K562 (cell line): ENCODE measurements around the gene DST. TPM values are rescaled to one million over a fixed set of nuclear protein-coding genes. Genes with fewer than 3 reads are reported as not detected.

Source experiments
- ATAC-seq: fragments of 200-7000 bp; cut with Tn5 transposase; 3 replicates; pipeline ENCODE4 v1.9.1; 2020; ENCODE audit warnings: moderate library complexity
- BruUV-seq: library from RNA; stranded (reverse); fragments of 400-500 nt; replicated peaks from 2 replicates; lab custom pipeline; 2021; lab: Mats Ljungman, UMichigan
- CTCF ChIA-PET: fragments of 300-600 bp; formaldehyde crosslinking; extraction: SDS; loops from one replicate; lab custom pipeline; 2021; ENCODE audit warnings: low intra/inter-chr PET ratio; lab: Yijun Ruan, JAX
- POLR2A ChIA-PET: fragments of 300-600, 350-650 bp; sonication (Branson Sonifier 250); formaldehyde crosslinking; extraction: SDS; loops from one replicate; lab custom pipeline; 2021; ENCODE audit warnings: antibody characterized with exemption, inconsistent platforms; lab: Yijun Ruan, JAX
- DNase-seq, 4 experiments: peaks; one replicate each; pipeline versions ENCODE4 v3.0.0 to v3.0.0-alpha.2; 2011 to 2018; ENCODE audit warnings: low spot score in 3 of 4, mixed read lengths in 3 of 4; ENCODE audit errors: extremely low read depth in 1 of 4
- FAIRE-seq: peaks from 2 replicates; lab custom pipeline; 2011; peaks lifted over from hg19 to GRCh38; lab: Jason Lieb, UNC
- H2AFZ ChIP-seq: 2 replicates; pipeline ENCODE4 v1.6.0; 2011; ENCODE audit warnings: low read depth, low read length, control low read depth, inconsistent platforms
- H3K27ac ChIP-seq: fragments of 200-600 bp; 3 replicates; pipeline ENCODE4 v1.8.0; 2011; ENCODE audit warnings: low read depth, mild to moderate bottlenecking, control low read depth, inconsistent platforms, low read length, moderate library complexity, mixed read lengths; ENCODE audit errors: extremely low read depth
- H3K27me3 ChIP-seq, 2 experiments: fragments of 300-600 bp in 1 of 2; 2 replicates in 1 of 2; 3 replicates in 1 of 2; pipeline versions ENCODE4 v1.6.0 to v1.8.0; 2011; ENCODE audit warnings: inconsistent platforms in 2 of 2, low read length in 2 of 2, mild to moderate bottlenecking in 1 of 2, mixed read lengths in 1 of 2, moderate library complexity in 1 of 2; ENCODE audit not compliant: control insufficient read depth in 2 of 2, insufficient read depth in 2 of 2
- H3K36me3 ChIP-seq: fragments of 300-600 bp; 3 replicates; pipeline ENCODE4 v1.8.0; 2011; ENCODE audit warnings: mild to moderate bottlenecking, low read length, inconsistent platforms; ENCODE audit not compliant: control insufficient read depth, insufficient read depth
- H3K4me1 ChIP-seq, 2 experiments: fragments of 200-600 bp in 1 of 2; replicated peaks in 1 of 2; 2 replicates in 1 of 2; 3 replicates in 1 of 2; pipeline versions ENCODE4 v1.5.1 to v1.8.0; 2011; ENCODE audit warnings: inconsistent platforms in 2 of 2, low read length in 2 of 2, mild to moderate bottlenecking in 1 of 2, mixed read lengths in 1 of 2, moderate library complexity in 1 of 2; ENCODE audit not compliant: control insufficient read depth in 2 of 2, insufficient read depth in 2 of 2
- H3K4me2 ChIP-seq: 2 replicates; pipeline ENCODE4 v1.6.1; 2011; ENCODE audit warnings: low read length, control low read depth, inconsistent platforms, mixed read lengths; ENCODE audit not compliant: insufficient read depth
- H3K4me3 ChIP-seq: fragments of 200-600 bp; sonication (generic), shearing (Covaris generic); 2 replicates; pipeline ENCODE4 v1.5.1; 2016; ENCODE audit warnings: control low read depth, inconsistent platforms
- H3K79me2 ChIP-seq: fragments of 200-600 bp; 3 replicates; pipeline ENCODE4 v1.8.0; 2011; ENCODE audit warnings: low read length, inconsistent platforms; ENCODE audit not compliant: control insufficient read depth, insufficient read depth
- H3K9ac ChIP-seq, 2 experiments: 2 replicates each; pipeline versions ENCODE4 v1.6.0 to v1.6.1; 2011; ENCODE audit warnings: low read depth in 2 of 2, low read length in 2 of 2, control low read depth in 1 of 2, inconsistent platforms in 1 of 2, mild to moderate bottlenecking in 1 of 2, mixed read lengths in 1 of 2; ENCODE audit not compliant: insufficient read depth in 1 of 2
- H3K9me1 ChIP-seq: one replicate; pipeline ENCODE4 v1.6.0; 2011; ENCODE audit warnings: inconsistent platforms, mild to moderate bottlenecking, low read length, moderate library complexity; ENCODE audit not compliant: control insufficient read depth, insufficient read depth
- H3K9me3 ChIP-seq: replicated peaks from 2 replicates; pipeline ENCODE4 v1.5.1; 2011; ENCODE audit warnings: low read depth, low read length, inconsistent platforms; ENCODE audit not compliant: control insufficient read depth, insufficient read depth
- H4K20me1 ChIP-seq: replicated peaks from 2 replicates; pipeline ENCODE4 v1.6.1; 2011; ENCODE audit warnings: low read length, inconsistent platforms, mixed read lengths; ENCODE audit not compliant: control insufficient read depth, insufficient read depth
- ESRRA ChIP-seq: fragments of 450-650 bp; IDR thresholded peaks from 2 replicates; pipeline ENCODE4 v1.6.1; 2014; ENCODE audit warnings: low read depth, mild to moderate bottlenecking, moderate library complexity, borderline replicate concordance
- NR2C2 ChIP-seq, 2 experiments: fragments of 200-800 bp in 1 of 2; sonication (Bioruptor generic) in 1 of 2; sonication (generic) in 1 of 2; formaldehyde crosslinking in 1 of 2; IDR thresholded peaks; 2 replicates each; pipeline versions ENCODE4 v1.6.1 to v1.8.0; 2016 to 2022; ENCODE audit warnings: mild to moderate bottlenecking in 1 of 2, missing compliant biosample characterization in 1 of 2, missing genetic modification characterization in 1 of 2, missing genetic modification reagents in 1 of 2
- RBM15 ChIP-seq: fragments of 200-400 bp; formaldehyde crosslinking; IDR thresholded peaks from 2 replicates; pipeline ENCODE4 v1.6.1; 2018; ENCODE audit warnings: mild to moderate bottlenecking, low read length, moderate library complexity; ENCODE audit not compliant: insufficient read depth
- ZBTB40 ChIP-seq, 2 experiments: fragments of 450-650 bp in 1 of 2; sonication (generic) in 1 of 2; formaldehyde crosslinking in 1 of 2; IDR thresholded peaks; 2 replicates each; pipeline versions ENCODE4 v1.7.1 to v1.9.0; 2016 to 2022; ENCODE audit warnings: inconsistent platforms in 1 of 2, mild to moderate bottlenecking in 1 of 2, missing genetic modification reagents in 1 of 2
- ZC3H4 ChIP-seq: sonication (generic); formaldehyde crosslinking; IDR thresholded peaks from 2 replicates; pipeline ENCODE4 v1.9.0; 2021; ENCODE audit warnings: missing genetic modification reagents, borderline replicate concordance
- ZFP1 ChIP-seq: fragments of 450-650 bp; formaldehyde crosslinking; IDR thresholded peaks from 2 replicates; pipeline ENCODE4 v1.4.0; 2020; ENCODE audit warnings: mild to moderate bottlenecking, mixed read lengths
- ZNF140 ChIP-seq: fragments of 250-450 bp; sonication (Bioruptor Pico); IDR thresholded peaks from 2 replicates; pipeline ENCODE4 v1.8.0; 2021; ENCODE audit warnings: moderate library complexity, mild to moderate bottlenecking, inconsistent platforms
- WGBS: fragments of 100-300 bp; shearing (Covaris generic); methylation state at CpG from one replicate; pipeline ENCODE4 v1.1.6; 2016; ENCODE audit warnings: low coverage, mixed read lengths; ENCODE audit not compliant: insufficient coverage; ENCODE audit errors: missing lambda C conversion rate; 5-methylcytosine and 5-hydroxymethylcytosine counted together
- in situ Hi-C: fragments of 300-500 bp; cut with MboI; formaldehyde crosslinking; loops from 4 replicates; pipeline ENCODE4 v1.15.0; 2018; ENCODE audit warnings: inconsistent platforms, mixed read lengths
- intact Hi-C: fragments of 100-400 bp; cut with micrococcal nuclease; formaldehyde crosslinking; loops from 2 replicates; pipeline ENCODE4 v1.14.2; 2022
- polyA plus RNA-seq, 8 experiments: library from polyadenylated mRNA; depleted of rRNA in 4 of 8; stranded (reverse) in 5 of 8; unstranded in 3 of 8; fragments of >200 nt; fragmentation: Nextera tagmentation in 2 of 8; fragmentation: Illumina TruSeq in 1 of 8; extraction: Ambion mirVana in 2 of 8; extraction: Trizol in 1 of 8; gene quantifications; 2 replicates each; pipeline versions ENCODE4 v1.2.1 to v1.2.3, GENCODE V29; 2011 to 2014; ENCODE audit warnings: inconsistent platforms in 1 of 8, missing spikeins in 1 of 8
- total RNA-seq, 7 experiments: library from RNA; depleted of rRNA in 6 of 7; stranded (reverse); fragments of >200 nt in 6 of 7; fragmentation: Illumina TruSeq in 2 of 7; extraction: Trizol in 2 of 7; gene quantifications; 2 replicates each; pipeline versions ENCODE4 v1.2.1 to v1.2.3, GENCODE V29; 2011 to 2021; ENCODE audit warnings: low replicate concordance in 1 of 7

Gene DST
- total and polyA plus RNA-seq, 9 of the 15 experiments (the other 6 are each of a cell fraction or from before 2014, with no cell fraction given): 5.2 to 21.9 (median 13.3) TPM

DNA sequence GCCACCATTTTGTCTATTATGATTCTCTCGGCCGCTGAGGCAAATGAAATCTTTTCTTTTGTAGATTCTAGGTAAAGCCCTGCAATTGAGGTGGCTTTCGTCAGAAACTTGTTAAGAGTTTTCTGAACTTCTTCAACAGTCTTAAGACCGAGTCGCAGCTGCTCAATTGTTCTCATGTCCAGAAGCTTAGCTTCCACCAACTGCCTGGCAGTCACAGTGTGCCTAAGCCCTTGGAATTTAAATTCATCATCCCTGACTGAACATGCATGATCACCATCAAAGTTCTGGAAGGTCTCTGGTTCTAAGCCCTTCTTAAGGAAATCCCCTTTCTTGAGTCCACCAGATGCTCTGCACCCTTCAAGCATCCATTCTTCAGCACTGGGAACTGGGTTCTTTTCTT is 25.7 kb downstream of the DST start:
- H3K9ac ChIP-seq: no peak overlapping the region
- H3K36me3 ChIP-seq: no peaks in the 10 kb centered on the region
- BruUV-seq: no TSS peak
- TF ChIP-seq ZFP1 (no peak), ZNF140 (no peak), NR2C2 (CRISPR knock-in tag; IDR thresholded peaks at IDR 0.05) (no peak), NR2C2 (tag; IDR thresholded peaks at IDR 0.05) (no peak), ESRRA (no peak), ZBTB40 (IDR thresholded peaks at IDR 0.05) (no peak), ZBTB40 (CRISPR knock-in tag; IDR thresholded peaks at IDR 0.05) (no peak), ZC3H4 (CRISPR knock-in tag) (no peak), RBM15 (no peak)
- no peak for FAIRE-seq
- no peaks in the 10 kb centered on the region for H3K4me1 ChIP-seq
- H3K4me2 ChIP-seq: no peak overlapping the region
- ATAC-seq: no peak
- WGBS: 52% methylated on average over 5 of the region's 5 CpGs
- H2AFZ ChIP-seq: no peak overlapping the region
- no peaks in the 10 kb centered on the region for H4K20me1 ChIP-seq
- no peak overlapping the region for H3K4me3 ChIP-seq
- no peak for DNase-seq
- H3K9me3 ChIP-seq: no peaks in the 10 kb centered on the region
- no peak overlapping the region for H3K27ac ChIP-seq
- ChIA-PET CTCF (no interaction called here), POLR2A (interaction anchor here (0.8 to 1.3 kb wide), 2 partner anchors 9 kb away, joined by 3 read pairs; no protein-coding TSS in a partner anchor)
- no peaks in the 10 kb centered on the region for H3K27me3 ChIP-seq
- H3K79me2 ChIP-seq: no peaks in the 10 kb centered on the region
- intact Hi-C loops (no loop called here), in situ Hi-C loops (no loop called here)
- no peaks in the 10 kb centered on the region for H3K9me1 ChIP-seq
